Measurements from ENCODE around the gene SHISAL2A.
"Not testable (repeated sequence)": the region's sequence is repeated elsewhere in the genome, so short reads cannot be mapped to it uniquely, and the experiment has no call there.

SHISAL2A gene

DNA sequence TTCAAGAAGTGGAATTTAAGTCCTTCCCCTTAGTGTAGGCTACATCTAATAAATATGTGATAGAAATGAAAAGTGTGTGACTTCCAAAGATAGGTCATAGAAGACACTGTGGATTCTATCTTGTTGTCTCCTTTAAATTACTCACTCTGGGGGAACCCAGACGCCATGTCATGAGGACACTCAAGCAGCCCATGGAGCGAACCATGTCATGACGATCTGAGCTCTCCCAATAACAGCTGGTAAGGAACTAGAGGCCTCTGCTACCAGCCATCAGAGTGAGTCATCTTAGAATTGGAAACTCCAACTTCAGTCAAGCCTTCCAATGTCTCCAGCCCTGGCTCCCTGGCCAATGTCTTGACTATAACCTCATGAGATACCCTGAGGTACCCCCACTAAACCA lies 58.9 kb downstream of the SHISAL2A start:
- DNase-seq: no peak

DNA sequence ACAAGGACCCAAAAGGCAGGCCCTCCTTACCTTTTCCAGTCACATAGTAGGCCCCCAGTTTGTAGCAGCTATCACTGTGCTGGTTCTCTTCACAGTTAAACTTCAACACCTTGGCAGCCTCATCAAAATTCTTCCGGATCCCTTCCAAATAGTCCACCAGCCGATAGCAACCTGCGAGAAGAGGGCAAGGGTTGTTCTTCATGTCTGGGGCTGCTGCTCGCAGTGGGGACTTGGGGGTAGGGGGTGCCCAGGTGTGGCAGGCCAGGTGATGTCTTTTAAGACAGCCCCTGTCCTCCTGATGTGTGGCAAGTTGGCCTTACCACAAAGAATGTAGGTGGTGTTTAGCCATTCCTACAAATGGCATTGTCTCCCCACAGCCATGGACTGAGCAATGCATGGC lies 59.7 kb downstream of the SHISAL2A start:
- DNase-seq: no peak

DNA sequence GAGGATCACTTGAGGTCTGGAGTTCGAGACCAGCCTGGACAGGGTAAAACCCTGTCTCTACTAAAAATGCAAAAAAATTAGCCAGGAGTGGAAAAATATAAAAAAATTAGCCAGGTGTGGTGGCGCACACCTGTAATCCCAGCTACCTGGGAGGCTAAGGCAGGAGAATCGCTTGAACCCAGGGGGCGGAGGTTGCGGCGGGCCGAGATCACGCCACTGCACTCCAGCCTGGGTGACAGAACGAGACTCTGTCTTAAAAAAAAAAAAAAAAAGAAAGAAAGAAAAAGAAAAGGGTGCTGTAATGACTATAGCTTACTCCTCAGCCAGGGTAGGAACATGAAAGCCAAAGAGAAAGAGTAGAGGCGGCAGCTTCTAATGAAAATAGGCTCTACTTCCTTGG lies 60.4 kb downstream of the SHISAL2A start:
- not testable (repeated sequence) for DNase-seq

DNA sequence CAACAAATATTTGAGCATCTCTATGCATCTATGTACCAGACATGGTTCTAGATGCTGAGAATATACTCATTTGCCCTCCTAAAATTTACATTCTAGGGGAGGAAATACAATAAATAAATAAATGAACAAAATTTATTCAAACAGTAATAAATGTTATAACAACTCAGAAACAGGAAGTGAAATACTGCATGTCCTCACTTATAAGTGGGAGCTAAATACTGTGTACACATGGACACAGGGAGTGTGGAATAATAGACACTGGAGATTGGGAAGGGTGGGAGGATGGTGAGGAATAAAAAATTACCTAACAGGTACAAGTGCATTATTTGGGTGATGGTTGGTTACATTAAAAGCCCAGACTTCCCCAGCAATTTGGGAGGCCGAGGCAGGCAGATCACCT lies 60.9 kb downstream of the SHISAL2A start:
- DNase-seq: no peak

DNA sequence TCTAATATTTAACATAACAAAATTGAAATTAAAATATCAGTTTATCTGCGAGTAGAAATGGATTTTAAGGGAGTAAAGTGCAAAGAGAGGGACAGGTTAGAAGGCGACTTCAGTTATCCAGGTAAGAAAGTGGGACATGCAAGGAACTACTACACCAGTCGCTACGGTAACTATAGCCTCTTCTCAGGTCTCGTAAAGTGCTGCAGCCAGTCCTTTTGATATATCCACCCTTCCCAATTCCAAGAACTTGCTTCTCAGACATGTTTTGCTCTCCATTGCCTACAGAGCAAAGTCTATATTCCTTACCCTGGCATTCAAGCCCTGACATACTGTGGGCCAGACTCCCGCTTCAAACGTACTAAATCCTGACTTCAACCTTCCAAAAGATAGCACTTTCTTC lies 62.7 kb downstream of the SHISAL2A start:
- no peak for DNase-seq

DNA sequence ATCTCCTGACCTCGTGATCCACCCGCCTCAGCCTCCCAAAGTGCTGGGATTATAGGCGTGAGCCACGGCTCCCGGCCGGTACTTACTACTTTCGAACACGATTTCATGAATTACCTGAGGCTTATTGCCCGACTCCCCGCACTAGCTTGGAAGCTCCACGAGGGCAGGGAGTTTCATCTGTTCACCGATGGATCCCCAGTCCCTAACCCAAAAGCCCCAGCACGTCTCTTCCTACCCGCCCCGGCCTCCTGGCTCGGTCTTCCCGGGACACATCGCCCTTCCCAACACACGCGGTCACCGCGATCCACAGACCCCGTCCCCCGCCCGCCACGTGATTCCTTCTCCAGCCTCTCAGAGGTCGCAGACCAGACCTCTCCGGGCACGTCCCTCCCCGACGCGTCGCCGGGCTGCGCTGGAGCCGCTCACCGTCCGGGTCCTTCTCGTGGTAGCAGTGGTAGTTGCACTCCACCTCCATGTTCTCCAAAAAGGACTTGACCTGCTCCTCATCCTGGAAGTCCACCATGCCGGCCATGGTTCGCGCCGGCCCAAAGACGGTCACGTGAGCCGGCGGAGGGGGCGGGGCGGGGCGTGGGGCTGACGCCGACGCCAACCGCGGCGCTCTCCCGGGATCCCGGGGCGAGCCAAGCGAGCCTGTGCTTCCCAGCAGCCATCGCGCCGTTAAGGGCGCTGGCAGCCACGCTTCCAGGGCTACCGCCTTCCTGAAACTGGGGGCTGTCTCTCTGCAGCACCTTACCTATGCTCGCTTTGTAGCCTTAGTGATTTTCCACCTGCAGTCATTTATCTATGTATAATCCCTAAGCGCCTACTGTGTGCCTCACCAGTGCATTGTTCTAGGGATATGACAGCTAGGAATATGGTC lies 65.1 kb downstream of the SHISAL2A start, which contains the start of gene COA7:
Gene COA7 (minus strand): TSS at position 553 of the 880 bp plus-strand sequence. CDS start 21 bp downstream, at position 532.
- peak; percentile 87 for DNase-seq

DNA sequence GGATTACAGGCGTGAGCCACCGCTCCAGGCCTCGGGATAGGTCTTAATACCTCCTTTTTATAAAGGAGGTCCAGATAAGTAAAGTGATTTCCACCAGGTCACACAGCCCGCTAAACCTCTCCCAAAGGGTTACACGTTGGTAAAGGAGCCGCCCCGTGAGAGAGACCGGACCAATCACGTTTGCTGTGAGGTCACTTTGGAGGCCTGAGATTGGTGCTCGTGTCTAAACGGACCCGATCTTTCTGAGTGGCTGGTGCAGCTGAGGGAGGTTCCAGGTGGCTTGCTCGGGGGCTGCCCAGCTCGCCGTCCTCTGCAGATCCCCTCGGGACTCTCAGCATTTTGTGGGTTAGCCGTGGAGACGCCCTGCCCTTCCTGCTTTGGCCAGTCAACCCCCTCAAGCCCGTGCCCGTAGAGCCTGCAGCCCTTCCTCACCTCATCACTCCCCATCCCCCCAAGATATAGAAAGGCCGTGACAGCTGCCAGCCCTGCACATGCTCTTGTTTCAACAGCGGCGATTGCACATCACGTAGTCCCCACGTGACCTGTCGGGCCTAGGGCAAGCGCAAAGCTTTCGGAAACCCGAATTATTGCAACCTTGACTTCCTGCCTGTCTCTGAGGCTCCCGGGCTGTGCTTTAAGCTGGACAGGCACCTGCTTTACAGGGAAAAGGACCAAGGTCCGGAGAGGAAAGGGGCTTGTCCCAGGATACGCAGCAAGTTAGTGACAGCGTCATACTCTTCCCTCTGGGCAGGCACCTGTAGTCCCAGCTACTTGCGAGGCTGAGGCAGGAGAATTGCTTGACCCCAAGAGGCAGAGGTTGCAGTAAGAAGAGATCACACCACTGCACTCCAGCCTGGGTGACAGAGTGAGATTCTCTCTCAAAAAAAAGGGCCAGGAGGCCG lies 70.2 kb downstream of the SHISAL2A start:
- peak; percentile 93 for DNase-seq

DNA sequence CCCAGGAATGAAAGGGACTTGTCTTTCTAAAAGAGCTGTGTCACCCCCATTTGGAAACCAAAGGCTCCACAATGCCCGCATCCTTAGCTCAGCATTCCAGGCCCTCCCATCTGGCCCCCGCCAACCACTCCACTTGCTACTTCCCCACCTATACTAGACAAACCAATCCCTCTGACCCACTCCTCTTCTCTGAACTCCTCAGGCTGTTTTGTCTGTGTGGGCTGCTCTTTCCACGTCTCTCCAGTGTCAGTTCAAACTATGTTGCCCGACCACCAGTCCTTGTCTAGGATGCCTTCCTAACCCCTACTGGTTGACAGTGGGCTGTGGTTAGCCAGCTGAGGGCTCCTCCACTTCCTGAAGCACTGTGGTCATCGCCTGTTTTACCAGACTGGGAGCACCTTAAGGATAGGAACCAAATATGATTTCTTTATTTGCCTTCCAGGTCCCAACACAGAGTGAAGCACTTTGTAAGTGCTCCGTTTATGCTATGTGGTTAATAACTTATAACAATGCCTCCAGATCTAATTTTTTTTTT lies 73.2 kb downstream of the SHISAL2A start:
- no peak for DNase-seq

Data from NCI-H2227 treated with DMSO at 0.1 percent for 48 hours (cell line).